Measurements from ENCODE around the gene TIE1.

DNA sequence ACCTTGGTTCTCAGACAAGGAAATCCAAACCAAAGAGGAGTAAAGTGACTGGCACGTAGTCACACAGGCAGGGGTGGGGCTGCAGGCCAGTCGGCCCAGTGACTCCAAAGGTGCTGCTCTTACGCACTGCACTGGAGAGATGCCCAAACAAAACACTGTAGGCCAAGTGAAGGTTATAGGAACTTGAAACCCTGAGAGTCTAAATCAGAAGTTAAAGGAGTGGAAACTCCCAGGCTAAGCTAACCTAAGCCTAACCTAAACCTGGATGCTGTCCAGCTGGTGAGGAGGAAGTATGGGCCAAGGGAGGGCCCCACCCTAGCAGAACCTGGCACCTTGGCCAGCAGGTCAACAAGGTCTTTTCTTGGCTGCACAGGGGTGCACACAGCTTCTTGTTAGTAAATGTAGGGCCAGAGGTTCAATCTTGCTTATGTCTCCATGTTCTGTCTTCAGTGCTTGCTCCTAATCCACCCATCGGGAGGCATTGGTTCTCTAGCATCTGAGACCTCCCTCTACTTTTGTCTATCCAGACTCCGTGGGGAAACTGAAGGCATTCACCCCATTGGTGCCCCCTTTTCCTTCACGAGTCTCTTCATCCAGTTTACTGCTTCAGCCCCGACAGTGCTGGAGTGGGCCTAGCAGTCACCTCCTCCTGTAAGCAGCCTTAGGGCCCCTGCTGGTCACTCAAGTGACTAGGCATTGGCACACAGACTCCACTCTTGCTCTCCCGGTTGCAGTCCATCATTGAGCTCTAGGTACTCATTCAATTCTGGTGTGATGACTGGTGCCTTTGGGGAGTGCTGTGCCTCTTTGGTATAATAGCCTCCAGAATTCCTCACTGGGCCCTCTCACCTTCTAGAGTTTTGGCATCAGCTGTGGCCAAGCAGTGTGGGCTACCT, 43.9 kb upstream of the TIE1 start:
- no peak for TF ChIP-seq CTCF (conservative IDR thresholded peaks at IDR 0.05; ENCODE audit: low read depth, low read length)
- TF ChIP-seq EZH2 (IDR thresholded peaks at IDR 0.05; ENCODE audit: borderline replicate concordance, low read depth, low read length, poor library complexity, severe bottlenecking), result no peak
